Fibroblast of peridontal ligament (primary cell): Measurements from ENCODE around the gene AOC2.
"Not testable (repeated sequence)": the region's sequence is repeated elsewhere in the genome, so short reads cannot be mapped to it uniquely, and the experiment has no call there.

Source experiments
- DNase-seq: peaks from one replicate; pipeline ENCODE4 v3.0.0-alpha.2; 2010; ENCODE audit errors: extremely low read depth

Gene AOC2

GRCh38 chr17:42855048-42855596, 10.7 kb downstream of the AOC2 start:
- no peak for DNase-seq

GRCh38 chr17:42856093-42856492, 11.7 kb downstream of the AOC2 start:
- not testable (repeated sequence) for DNase-seq

GRCh38 chr17:42856516-42856915, 12.1 kb downstream of the AOC2 start:
- not testable (repeated sequence) for DNase-seq

GRCh38 chr17:42857389-42857788, 13.0 kb downstream of the AOC2 start:
- DNase-seq, result no peak

GRCh38 chr17:42865638-42866094, 21.3 kb downstream of the AOC2 start:
- no peak for DNase-seq

GRCh38 chr17:42866216-42866615, 21.8 kb downstream of the AOC2 start:
- no peak for DNase-seq

GRCh38 chr17:42866631-42867575, 22.5 kb downstream of the AOC2 start:
- no peak for DNase-seq

GRCh38 chr17:42867694-42868261, 23.4 kb downstream of the AOC2 start:
- DNase-seq, result not testable (repeated sequence)

GRCh38 chr17:42868338-42868737, 24.0 kb downstream of the AOC2 start:
- DNase-seq, result no peak

GRCh38 chr17:42871647-42872046, 27.3 kb downstream of the AOC2 start:
- DNase-seq, result no peak

GRCh38 chr17:42872251-42872965, 28.0 kb downstream of the AOC2 start:
- DNase-seq, result no peak

- DNase-seq, result no peak
These were observed 28.9 kb downstream of the AOC2 start for GRCh38 chr17:42873315-42873714.

- DNase-seq, result not testable (repeated sequence)
These were observed 29.7 kb downstream of the AOC2 start for GRCh38 chr17:42873932-42874695.

GRCh38 chr17:42877037-42877436, 32.7 kb downstream of the AOC2 start:
- no peak for DNase-seq

GRCh38 chr17:42878123-42878880, 33.9 kb downstream of the AOC2 start:
- DNase-seq, result no peak

- no peak for DNase-seq
These were observed 34.7 kb downstream of the AOC2 start for GRCh38 chr17:42878924-42879595.

- peak; percentile 6 for DNase-seq
These were observed 35.2 kb downstream of the AOC2 start for GRCh38 chr17:42879596-42879985.

GRCh38 chr17:42880776-42881310, 36.5 kb downstream of the AOC2 start:
- no peak for DNase-seq

- DNase-seq, result not testable (repeated sequence)
These were observed 37.3 kb downstream of the AOC2 start for GRCh38 chr17:42881706-42882105.

- DNase-seq, result no peak
These were observed 37.8 kb downstream of the AOC2 start for GRCh38 chr17:42882166-42882565.
